MCF 10A (cell line): ENCODE measurements around the gene TNS1. TPM values are rescaled to one million over a fixed set of nuclear protein-coding genes. Genes with fewer than 3 reads are reported as not detected.

Experiments
- BruUV-seq: library from RNA; stranded (reverse); fragments of 400-500 nt; replicated peaks from 2 replicates; lab custom pipeline; 2021; lab: Mats Ljungman, UMichigan
- CTCF ChIA-PET: fragments of 300-600 bp; sonication (Branson Sonifier 250); formaldehyde crosslinking; extraction: SDS; loops from one replicate; lab custom pipeline; 2021; ENCODE audit warnings: antibody characterized with exemption, inconsistent platforms; lab: Yijun Ruan, JAX
- POLR2A ChIA-PET: fragments of 300-600, 350-650 bp; sonication (Branson Sonifier 250); formaldehyde crosslinking; extraction: SDS; loops from one replicate; lab custom pipeline; 2020; ENCODE audit warnings: antibody characterized with exemption, inconsistent platforms; lab: Yijun Ruan, JAX
- DNase-seq: peaks from one replicate; pipeline ENCODE4 v3.0.0-alpha.2; 2018; ENCODE audit not compliant: unreplicated experiment
- H3K27ac Mint-ChIP-seq: one replicate; pipeline ENCODE4 v1.8.0; 2022; ENCODE audit warnings: mild to moderate bottlenecking, low read depth, mixed read lengths; ENCODE audit not compliant: unreplicated experiment
- H3K27me3 Mint-ChIP-seq: one replicate; pipeline ENCODE4 v1.8.0; 2022; ENCODE audit warnings: mixed read lengths; ENCODE audit not compliant: insufficient read depth, unreplicated experiment
- H3K36me3 Mint-ChIP-seq: one replicate; pipeline ENCODE4 v1.8.0; 2022; ENCODE audit warnings: mild to moderate bottlenecking, moderate library complexity, mixed read lengths; ENCODE audit not compliant: insufficient read depth, unreplicated experiment
- H3K4me1 Mint-ChIP-seq: one replicate; pipeline ENCODE4 v1.8.0; 2022; ENCODE audit warnings: mixed read lengths; ENCODE audit not compliant: insufficient read depth, unreplicated experiment
- H3K4me3 Mint-ChIP-seq: one replicate; pipeline ENCODE4 v1.8.0; 2022; ENCODE audit warnings: mild to moderate bottlenecking, moderate library complexity, mixed read lengths; ENCODE audit not compliant: unreplicated experiment
- H3K9me3 Mint-ChIP-seq: one replicate; pipeline ENCODE4 v1.8.0; 2022; ENCODE audit warnings: mixed read lengths; ENCODE audit not compliant: unreplicated experiment
- CTCF ChIP-seq: fragments of 200-600 bp; IDR thresholded peaks from one replicate; pipeline ENCODE4 v1.8.0; 2022; ENCODE audit warnings: antibody characterized with exemption, mild to moderate bottlenecking; ENCODE audit not compliant: unreplicated experiment
- intact Hi-C: fragments of 100-400 bp; cut with micrococcal nuclease; formaldehyde crosslinking; loops from 2 replicates; pipeline ENCODE4 v1.14.1; 2022
- total RNA-seq: library from RNA; stranded (reverse); gene quantifications from 2 replicates; pipeline ENCODE4 v1.2.3, GENCODE V29; 2022

Gene TNS1
- total RNA-seq, 1 experiment from 2014 or later = 3.3 TPM

GRCh38 chr2:217852555-217853211 is 150.1 kb downstream of the TNS1 start:
- no peaks in the 10 kb centered on the region for H3K9me3 Mint-ChIP-seq
- H3K27ac Mint-ChIP-seq = no peak overlapping the region
- no TSS peak for BruUV-seq
- no peaks in the 10 kb centered on the region for H3K36me3 Mint-ChIP-seq
- ChIA-PET CTCF (interaction anchor here (0.6 to 12.2 kb wide), 5 partner anchors 32 to 156 kb away, joined by 3 to 113 read pairs (median 5); no protein-coding TSS in a partner anchor), POLR2A (interaction anchor here (0.8 kb wide), 1 partner anchor 23 kb away, joined by 3 read pairs; no protein-coding TSS in a partner anchor)
- H3K4me1 Mint-ChIP-seq = peaks cover 25% of the 10 kb centered on the region
- TF ChIP-seq CTCF = no peak
- H3K27me3 Mint-ChIP-seq = peaks cover 12% of the 10 kb centered on the region
- H3K4me3 Mint-ChIP-seq = no peak overlapping the region
- no peak for DNase-seq
- intact Hi-C loops = no loop called here

- peaks cover 12% of the 10 kb centered on the region for H3K27me3 Mint-ChIP-seq
- no peak for TF ChIP-seq CTCF
- H3K4me1 Mint-ChIP-seq = peaks cover 25% of the 10 kb centered on the region
- BruUV-seq = no TSS peak
- peak overlapping the region; percentile 9 for H3K4me3 Mint-ChIP-seq
- peak; percentile 51 for DNase-seq
- H3K9me3 Mint-ChIP-seq = no peaks in the 10 kb centered on the region
- ChIA-PET CTCF (interaction anchor here (0.8 to 12.2 kb wide), 4 partner anchors 36 to 63 kb away, joined by 3 to 113 read pairs (median 8); no protein-coding TSS in a partner anchor), POLR2A (interaction anchor here (0.5 to 1.0 kb wide), 2 partner anchors 1238 to 1675 kb away, joined by 3 to 4 read pairs; no protein-coding TSS in a partner anchor)
- H3K36me3 Mint-ChIP-seq = no peaks in the 10 kb centered on the region
- intact Hi-C loops = no loop called here
- H3K27ac Mint-ChIP-seq = peak overlapping the region; percentile 49
Measured at GRCh38 chr2:217851191-217852020, 151.4 kb downstream of the TNS1 start.

GRCh38 chr2:217849154-217849975 is 153.4 kb downstream of the TNS1 start:
- no peak overlapping the region for H3K4me3 Mint-ChIP-seq
- no TSS peak for BruUV-seq
- no peaks in the 10 kb centered on the region for H3K36me3 Mint-ChIP-seq
- peaks cover 25% of the 10 kb centered on the region for H3K4me1 Mint-ChIP-seq
- DNase-seq = peak; percentile 5
- H3K27ac Mint-ChIP-seq = no peak overlapping the region
- ChIA-PET POLR2A (interaction anchor here (0.6 to 0.7 kb wide), 2 partner anchors 42 to 721 kb away, joined by 3 to 5 read pairs; no protein-coding TSS in a partner anchor), CTCF (interaction anchor here (0.6 to 12.2 kb wide), 8 partner anchors 10 to 1214 kb away, joined by 3 to 113 read pairs (median 4); no protein-coding TSS in a partner anchor)
- no peak for TF ChIP-seq CTCF
- intact Hi-C loops = no loop called here
- H3K27me3 Mint-ChIP-seq = no peaks in the 10 kb centered on the region
- H3K9me3 Mint-ChIP-seq = no peaks in the 10 kb centered on the region
